Dedifferentiated amniotic fluid mesenchymal stem cell (primary cell): ENCODE data around the gene PASK.

Source experiments
- DNase-seq: peaks from one replicate; pipeline ENCODE4 v3.0.0-alpha.2; 2016; ENCODE audit errors: extremely low spot score

The PASK gene

GRCh38 chr2:241082341-241083090 lies 66.8 kb downstream of the PASK start:
- no peak for DNase-seq

GRCh38 chr2:241081643-241082340 lies 67.5 kb downstream of the PASK start:
- DNase-seq: no peak

DNA sequence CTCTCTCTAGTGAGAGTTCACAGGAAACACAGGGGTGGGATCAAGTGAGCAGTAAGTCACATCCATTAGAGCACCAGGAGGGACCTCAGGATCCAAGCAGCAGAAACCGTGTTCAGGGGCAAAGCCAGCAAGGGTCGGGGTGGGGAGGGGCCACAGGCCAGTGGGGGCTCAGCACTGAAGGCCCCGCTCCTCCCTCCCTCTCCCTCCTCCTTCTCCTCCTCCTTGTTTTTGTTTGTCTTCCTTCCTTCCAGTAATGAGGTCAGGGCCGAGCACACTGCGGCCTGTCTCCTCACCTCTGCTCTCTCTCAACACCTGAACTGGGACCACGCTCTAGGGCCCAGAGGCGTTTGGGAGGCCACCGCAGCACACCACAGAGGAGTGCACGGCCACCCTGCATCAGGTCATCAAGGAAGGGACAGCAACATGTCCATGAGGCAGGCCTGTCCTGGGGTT lies 68.1 kb downstream of the PASK start:
- DNase-seq: no peak

GRCh38 chr2:241080405-241081189 lies 68.7 kb downstream of the PASK start:
- no peak for DNase-seq

GRCh38 chr2:241074901-241075540 lies 74.3 kb downstream of the PASK start:
- DNase-seq: no peak

- DNase-seq: no peak
These were observed 75.0 kb downstream of the PASK start for GRCh38 chr2:241074065-241074818.

DNA sequence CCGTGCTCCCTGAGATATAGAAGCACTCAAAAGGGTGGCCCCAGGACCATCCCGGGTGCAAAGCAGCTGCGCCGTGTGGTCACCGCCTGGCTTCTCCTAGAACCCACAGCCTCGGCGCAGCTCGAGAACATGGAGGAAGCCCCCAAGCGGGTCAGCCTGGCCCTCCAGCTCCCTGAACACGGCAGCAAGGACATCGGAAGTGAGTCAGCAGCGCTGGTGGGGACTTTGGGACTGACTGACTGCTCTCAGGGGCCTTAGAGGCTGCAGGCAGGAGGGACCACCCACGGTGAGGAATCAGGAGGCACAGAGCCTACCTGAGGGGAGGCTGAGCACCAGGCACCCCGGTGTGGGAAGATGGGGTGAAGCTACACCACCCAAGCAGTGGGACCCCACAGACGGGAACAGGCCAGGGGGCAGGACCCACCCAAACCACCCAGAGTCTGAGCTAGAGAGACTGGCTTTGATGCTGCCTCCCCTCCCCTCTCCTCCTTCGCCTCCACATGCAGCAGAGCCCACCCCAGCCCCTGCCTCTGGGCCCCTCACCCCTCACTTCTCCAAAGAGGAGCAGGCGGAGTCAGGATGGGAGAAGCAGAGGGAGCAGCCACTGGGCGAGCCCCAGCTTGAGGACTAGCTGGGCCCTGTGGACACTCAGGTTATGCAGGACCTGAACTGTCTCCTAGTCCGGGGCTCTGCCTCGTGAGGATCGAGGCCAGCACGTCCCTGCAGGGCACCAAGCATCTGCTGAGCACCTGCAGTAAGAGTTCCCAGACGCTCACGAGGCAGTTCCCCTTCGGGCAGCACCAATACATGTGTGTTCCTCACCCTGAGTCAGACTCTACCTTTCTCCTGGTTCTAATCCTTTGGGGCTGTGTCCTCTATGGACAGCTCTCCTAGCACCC lies 75.9 kb downstream of the PASK start:
- no peak for DNase-seq

DNA sequence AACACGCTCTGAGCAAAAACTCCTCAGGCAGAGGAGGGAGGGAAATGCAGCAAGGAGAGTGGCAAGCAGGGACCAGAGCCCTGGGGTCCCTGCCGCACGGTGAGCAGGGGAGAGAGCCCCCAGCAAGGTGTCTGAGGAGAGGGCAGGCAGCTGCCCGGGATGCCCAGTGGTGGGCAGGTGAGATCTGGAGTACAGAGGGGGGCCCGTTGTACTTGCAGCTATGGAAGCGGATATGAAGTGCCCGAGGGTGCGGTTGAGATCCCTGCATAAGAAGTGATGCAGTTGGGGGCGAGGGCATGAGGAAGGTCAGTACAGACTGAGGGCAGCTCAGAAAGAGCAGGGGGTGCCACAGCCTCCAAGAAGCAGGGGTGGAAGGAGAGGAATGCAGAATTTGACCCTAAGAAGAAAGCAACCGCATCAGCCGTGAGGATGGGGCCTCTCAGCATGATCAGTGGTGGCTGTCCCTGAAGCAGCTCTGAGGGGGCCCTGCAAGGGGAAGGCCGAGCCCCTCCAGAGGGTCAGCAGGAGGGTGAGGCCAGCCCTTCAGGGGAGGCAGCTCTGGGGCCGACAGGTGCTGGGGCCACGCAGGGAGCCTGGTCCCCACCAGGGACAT lies 76.6 kb downstream of the PASK start:
- no peak for DNase-seq

GRCh38 chr2:241072151-241072550 lies 77.1 kb downstream of the PASK start:
- DNase-seq: no peak

DNA sequence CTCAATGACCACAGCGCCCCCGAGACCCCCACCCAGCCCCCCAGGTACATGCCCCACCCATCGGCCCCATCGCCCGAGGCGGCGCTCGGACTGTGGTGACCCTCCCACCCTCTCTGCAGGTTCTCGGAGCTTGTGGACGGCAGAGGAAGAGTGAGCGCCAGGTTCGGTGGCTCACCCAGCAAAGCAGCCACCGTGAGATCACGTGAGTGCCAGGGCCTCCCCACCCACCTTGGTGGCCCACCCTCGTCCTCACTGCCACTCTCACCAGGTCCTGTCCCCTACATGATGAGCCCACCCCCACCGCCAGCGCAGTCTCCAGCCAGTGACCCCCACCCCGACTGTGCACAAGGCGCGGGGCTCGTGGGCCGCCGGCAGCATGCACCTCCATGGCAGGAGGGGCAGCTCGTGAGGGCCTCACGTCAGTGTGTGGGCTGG lies 77.6 kb downstream of the PASK start:
- DNase-seq: no peak

- no peak for DNase-seq
These were observed 78.2 kb downstream of the PASK start for GRCh38 chr2:241070811-241071676.

GRCh38 chr2:241070361-241070760 lies 78.9 kb downstream of the PASK start:
- no peak for DNase-seq

DNA sequence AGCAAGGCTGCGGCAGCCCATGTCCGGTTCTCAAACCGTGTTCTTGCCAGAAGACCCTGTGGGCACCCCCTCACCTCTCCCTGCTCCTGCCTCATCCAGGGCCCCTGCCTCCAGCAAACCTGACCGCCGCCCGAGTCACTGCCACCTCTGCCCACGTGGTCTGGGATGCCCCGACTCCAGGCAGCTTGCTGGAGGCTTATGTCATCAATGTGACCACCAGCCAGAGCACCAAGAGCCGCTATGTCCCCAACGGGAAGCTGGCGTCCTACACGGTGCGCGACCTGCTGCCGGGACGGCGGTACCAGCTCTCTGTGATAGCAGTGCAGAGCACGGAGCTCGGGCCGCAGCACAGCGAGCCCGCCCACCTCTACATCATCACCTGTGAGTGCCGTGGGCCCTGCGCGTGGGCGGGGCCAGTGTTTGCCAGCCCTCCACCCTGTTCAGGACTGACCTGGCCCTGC lies 79.4 kb downstream of the PASK start:
- DNase-seq: no peak

DNA sequence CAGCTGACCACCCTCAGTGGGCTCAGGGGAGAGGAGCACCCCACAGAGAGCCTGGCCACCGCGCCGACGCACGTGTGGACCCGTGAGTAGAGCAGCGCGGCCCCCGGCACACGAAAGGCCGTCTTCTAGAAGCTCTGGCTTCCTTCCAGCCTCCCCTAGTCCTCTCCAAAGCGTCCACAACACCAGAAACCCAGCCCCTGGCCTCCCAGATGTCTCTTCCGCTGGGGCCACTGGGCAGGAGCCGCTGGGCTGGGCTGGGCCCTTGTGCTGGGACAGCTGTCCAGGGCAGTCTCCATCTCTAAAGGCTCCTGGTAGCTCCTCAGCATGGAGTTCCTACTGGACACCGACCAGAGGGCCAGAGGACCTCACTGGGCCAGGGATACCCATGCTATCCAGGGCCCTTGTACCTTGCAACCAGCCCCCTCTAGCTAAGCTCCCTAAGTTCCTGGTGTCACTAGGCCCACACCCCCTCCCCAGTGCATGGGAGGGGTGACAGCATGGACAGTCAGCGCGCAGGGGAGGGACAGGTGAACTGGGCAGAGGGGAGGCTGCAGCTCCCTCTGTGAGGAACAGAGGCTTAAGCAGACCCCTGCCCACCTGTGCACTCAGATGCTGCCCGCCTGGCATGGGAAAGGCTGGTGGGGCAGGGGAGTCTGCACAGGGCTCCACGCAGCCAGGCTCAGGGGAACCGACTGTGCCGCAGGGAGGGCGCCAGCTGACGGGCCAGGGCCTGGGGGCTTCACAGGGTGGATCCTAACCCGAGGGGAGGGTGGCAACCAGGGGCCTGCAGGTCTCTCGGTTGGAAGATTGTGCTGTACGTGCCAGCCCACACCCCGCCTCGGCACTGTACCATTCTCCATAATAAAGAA lies 80.1 kb downstream of the PASK start:
- no peak for DNase-seq

DNA sequence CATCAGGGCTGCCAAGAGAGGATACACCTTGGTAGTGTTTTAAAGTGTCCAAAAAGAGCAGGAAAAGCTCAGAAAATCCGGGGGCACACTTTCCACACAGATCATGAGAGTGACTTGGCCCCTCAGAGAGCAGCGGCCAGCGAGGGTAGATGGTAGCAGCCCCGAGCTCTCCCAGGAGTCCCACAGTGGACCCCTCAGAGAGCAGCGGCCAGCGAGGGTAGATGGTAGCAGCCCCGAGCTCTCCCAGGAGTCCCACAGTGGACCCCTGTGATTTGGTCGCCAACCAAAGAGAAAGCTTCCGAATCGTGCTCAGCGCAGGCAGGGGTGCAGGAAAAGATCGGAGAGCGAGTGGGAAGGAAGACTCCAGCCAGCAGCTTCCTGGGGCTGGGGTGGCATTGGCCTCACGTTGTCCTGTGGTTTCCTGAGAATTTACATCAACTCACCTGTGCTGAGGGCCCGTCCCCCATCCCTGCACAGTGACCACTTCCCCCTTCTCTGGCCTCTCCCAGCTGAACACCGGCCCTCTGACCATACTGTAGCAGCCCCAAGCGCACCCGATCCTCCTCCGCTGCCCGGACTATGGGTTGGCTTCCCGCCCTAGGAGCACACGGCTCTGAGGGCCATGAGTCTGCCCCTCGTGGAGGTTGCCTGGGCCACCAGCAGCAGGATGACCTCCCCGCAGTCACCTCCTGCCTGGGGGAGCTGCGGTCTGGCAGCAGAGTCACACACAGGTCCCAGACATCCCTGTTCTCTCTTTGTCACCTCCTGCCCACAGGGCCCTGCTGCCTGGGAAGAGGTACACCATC lies 80.9 kb downstream of the PASK start:
- no peak for DNase-seq

- DNase-seq: no peak
These were observed 81.7 kb downstream of the PASK start for GRCh38 chr2:241067501-241068135.
